Epithelial cell of proximal tubule (primary cell): ENCODE data around the gene BZW1. TPM values are rescaled to one million over a fixed set of nuclear protein-coding genes. Genes with fewer than 3 reads are reported as not detected.

Source experiments
- DNase-seq: peaks from one replicate; pipeline ENCODE4 v3.0.0-alpha.2; 2011; ENCODE audit warnings: low read depth
- H3K4me3 ChIP-seq: 2 replicates; pipeline ENCODE4 v1.5.1; 2011; ENCODE audit warnings: low read depth, mild to moderate bottlenecking, low read length
- total RNA-seq: library from RNA; depleted of rRNA; stranded (reverse); fragments of >200 nt; gene quantifications from 2 replicates; pipeline ENCODE4 v1.2.3, GENCODE V29; 2015
- TF ChIP-seq, protein P1 (sequence below): conservative IDR thresholded peaks from 2 replicates; pipeline ENCODE4 v1.5.1; 2012; ENCODE audit warnings: low read depth, mild to moderate bottlenecking, low read length

Gene BZW1
- total RNA-seq, 1 donor from 2014 or later: 594 TPM

DNA sequence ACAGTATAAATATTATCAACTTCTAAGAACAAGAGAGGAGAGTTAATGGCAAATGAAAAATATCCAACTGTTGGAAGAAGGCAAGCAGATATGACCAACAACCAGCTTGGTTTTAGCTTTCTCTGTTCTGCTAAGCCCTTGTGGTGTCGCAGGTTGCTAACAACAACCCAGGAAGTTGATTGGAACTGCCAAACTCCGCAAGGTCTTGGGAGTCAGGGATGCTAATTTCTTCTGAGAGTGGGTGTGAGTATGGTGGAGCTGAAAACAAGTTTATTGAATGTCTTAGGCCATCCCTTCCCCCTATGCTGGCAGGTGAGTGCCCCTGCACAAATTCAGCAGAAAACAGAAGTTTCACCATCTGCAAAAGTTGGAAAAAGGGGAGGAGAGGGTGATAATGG, 17.5 kb downstream of the BZW1 start:
- DNase-seq: no peak
- TF ChIP-seq, protein P1, sequence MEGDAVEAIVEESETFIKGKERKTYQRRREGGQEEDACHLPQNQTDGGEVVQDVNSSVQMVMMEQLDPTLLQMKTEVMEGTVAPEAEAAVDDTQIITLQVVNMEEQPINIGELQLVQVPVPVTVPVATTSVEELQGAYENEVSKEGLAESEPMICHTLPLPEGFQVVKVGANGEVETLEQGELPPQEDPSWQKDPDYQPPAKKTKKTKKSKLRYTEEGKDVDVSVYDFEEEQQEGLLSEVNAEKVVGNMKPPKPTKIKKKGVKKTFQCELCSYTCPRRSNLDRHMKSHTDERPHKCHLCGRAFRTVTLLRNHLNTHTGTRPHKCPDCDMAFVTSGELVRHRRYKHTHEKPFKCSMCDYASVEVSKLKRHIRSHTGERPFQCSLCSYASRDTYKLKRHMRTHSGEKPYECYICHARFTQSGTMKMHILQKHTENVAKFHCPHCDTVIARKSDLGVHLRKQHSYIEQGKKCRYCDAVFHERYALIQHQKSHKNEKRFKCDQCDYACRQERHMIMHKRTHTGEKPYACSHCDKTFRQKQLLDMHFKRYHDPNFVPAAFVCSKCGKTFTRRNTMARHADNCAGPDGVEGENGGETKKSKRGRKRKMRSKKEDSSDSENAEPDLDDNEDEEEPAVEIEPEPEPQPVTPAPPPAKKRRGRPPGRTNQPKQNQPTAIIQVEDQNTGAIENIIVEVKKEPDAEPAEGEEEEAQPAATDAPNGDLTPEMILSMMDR: no peak
- H3K4me3 ChIP-seq: no peak overlapping the region

DNA sequence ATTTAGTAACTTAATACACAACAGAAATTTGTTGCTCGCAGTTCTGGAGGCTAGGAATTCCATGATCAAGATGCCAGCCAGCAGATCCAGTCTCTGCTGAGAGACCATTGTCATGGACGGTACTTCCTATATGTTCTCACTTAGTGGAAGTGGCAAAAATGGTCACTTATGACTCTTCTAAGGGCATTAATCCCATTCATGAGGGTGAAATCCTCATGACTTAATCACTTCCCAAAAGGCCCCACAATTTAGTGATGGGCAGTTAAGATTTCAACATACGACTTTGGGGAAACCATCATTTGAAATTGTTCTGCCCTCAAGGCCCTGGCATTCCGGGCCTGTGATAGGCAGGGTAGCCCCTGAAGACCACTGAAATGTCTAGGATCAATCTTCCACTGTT, 23.0 kb downstream of the BZW1 start:
- DNase-seq: no peak
- TF ChIP-seq, protein P1: no peak
- H3K4me3 ChIP-seq: no peak overlapping the region

DNA sequence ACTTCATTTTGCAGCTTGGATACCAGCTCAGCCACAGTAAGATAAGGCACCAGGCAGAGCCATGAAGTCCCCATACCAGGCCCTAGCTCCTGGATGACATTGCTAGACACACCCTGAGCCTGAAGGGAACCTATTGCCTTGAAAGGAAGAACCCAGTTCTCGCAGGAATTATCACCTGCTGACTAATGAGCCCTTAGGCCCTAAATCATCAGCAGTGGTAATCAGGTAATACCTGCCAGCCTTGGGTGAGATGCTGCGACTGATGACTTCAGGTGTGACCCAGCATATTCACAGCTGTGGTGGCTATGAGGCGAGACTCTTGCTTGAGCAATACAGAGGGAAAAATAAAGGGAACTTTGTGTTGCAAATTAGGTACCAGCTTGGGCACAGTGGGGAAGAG, 27.8 kb downstream of the BZW1 start:
- H3K4me3 ChIP-seq: no peak overlapping the region
- TF ChIP-seq, protein P1: no peak
- no peak for DNase-seq

DNA sequence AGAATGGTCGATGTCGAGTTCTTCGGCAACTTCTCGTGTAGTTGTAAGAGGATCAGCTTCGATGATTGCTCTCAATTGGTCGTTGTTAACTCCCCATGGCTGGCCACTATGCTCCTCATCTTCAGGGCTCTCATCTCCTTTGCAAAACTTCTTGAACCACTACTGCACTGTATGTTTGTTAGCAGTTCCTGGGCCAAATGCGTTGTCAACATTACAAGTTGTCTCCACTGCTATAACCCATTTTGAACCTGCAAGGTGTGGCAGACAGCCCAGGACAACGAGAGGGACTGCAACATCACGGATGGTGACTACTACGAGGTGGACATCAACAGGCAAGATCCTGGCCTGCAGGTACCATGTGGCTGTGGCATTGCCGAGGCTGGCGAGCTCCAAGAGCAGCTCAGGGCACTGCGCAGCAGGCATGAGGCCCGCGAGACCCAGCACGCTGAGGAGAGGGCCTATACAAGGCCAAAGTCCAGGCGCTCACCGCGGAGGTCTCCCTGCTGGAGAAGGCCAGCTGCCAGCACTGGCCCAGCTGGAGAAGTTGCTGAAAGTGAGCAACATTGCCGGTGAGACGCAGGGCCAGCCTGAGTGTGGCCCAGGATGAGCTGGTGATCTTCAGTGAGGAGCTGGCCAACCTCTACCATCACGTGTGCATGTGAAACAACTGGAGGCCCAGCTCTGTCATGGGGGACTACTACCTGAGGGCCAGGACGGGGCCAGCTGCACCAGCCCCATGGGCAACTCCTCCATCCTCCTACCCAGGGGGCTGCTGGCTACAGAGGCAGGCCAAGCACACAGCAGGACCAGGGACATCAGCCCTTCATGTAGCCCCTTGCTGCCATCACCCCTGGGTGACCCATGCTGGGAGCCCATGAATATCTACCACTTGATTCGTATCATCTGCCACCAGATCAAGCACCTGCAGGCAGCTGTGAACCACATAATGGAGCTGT, 32.6 kb downstream of the BZW1 start:
- no peak for DNase-seq
- H3K4me3 ChIP-seq: no peak overlapping the region
- TF ChIP-seq, protein P1: no peak

DNA sequence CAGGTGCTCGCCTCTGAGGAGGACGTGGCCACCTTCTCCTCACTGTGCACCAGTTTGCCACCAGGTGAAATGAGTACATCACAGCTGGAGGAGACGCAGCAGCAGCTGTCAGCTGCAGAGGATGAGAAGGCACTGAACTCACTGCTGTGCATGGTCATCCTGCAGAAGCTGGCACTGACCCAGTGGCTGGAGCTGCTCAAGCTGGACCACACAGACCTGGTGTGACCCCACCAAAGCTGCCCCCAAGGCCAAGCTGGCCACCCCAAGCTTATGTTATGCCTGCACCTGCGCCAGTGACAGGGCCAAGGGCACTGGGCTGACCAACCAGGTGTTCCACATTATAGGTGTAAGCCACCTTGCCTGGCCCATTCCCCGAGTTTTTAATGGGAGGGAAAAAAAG, 33.5 kb downstream of the BZW1 start:
- no peak overlapping the region for H3K4me3 ChIP-seq
- no peak for DNase-seq
- TF ChIP-seq, protein P1: no peak

DNA sequence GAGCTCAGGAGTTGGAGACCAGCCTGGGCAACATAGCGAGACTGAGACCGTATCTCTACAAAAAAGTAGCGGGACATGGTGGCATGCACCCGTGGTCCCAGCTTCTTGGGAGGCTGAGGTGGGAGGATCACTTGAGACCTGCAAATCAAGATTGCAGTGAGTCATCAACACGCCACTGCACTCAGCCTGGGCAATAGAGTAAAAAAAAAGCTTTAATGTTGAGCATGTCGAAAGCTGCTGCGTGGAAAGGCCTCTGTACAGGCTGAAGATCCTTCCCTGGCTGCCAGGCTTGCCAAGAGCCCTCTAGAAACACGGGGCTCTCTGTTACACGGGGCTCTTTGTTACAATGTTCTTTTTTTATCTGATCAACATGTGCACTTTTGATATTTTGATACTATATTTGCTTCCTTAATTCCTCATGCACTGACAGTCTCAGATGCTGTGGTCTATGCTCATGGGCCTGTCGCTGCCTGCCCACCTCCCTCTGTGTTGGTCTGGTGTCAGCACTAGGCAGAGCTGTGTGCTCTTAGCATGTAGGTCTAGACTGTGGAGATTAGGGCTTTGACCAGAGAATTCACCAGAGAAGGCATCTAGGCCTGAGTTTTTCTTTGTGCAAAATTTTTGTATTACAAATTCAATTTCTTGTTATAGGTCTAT, 34.1 kb downstream of the BZW1 start:
- TF ChIP-seq, protein P1: no peak
- no peak overlapping the region for H3K4me3 ChIP-seq
- no peak for DNase-seq

DNA sequence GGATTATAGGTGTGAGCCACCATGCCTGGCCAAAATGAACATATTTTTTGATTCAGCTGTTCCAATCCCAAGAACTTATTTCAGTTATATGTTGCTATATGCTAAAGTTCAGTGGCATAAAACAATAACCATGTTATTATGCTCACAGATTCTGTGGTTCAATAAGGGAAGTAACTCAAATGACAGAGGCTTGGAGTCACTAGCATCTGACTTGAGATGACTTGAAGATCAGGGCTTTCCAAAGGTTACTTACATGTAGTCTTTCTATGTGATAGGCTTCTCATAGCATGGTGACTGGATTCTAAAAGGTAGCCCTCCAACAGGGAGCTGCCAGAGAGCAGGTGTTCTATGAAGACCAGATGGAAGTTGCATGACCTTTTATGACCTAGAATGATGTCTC, 35.6 kb downstream of the BZW1 start:
- TF ChIP-seq, protein P1: no peak
- no peak for DNase-seq
- no peak overlapping the region for H3K4me3 ChIP-seq
